ENCODE results near the gene CTSE. TPM values are rescaled to one million over a fixed set of nuclear protein-coding genes. Genes with fewer than 3 reads are reported as not detected.

CTSE gene
- total and polyA plus RNA-seq, 2 donors (not counting 1 experiment from before 2014, with no cell fraction given) = not detected

GRCh38 chr1:206005778-206006180, 17.9 kb downstream of the CTSE start:
- Histone ChIP-seq H3K9ac (ENCODE audit: low read length) (no peak overlapping the region), H4K20me1 (ENCODE audit: control insufficient read depth, insufficient read depth, low read length, poor library complexity, severe bottlenecking) (no peaks in the 10 kb centered on the region), H3K4me3 (ENCODE audit: control extremely low read depth in 1 of 5, extremely low read depth in 1 of 5, insufficient read depth in 1 of 5, low read depth in 2 of 5, low read length in 4 of 5) (no peak overlapping the region), H3K27ac (ENCODE audit: low read length in 2 of 2) (no peak overlapping the region), H3K79me2 (ENCODE audit: control insufficient read depth, insufficient read depth, low read length) (no peaks in the 10 kb centered on the region), H3K36me3 (replicated peaks in 1 of 2; ENCODE audit: control extremely low read depth in 1 of 2, control insufficient read depth in 1 of 2, extremely low read depth in 1 of 2, insufficient read depth in 2 of 2, low read length in 1 of 2) (no peaks in the 10 kb centered on the region), H3K4me1 (ENCODE audit: control insufficient read depth in 2 of 2, insufficient read depth in 2 of 2, low read length in 2 of 2) (no peaks in the 10 kb centered on the region), H3K9me3 (ENCODE audit: control extremely low read depth in 1 of 3, control insufficient read depth in 2 of 3, insufficient read depth in 1 of 3, low read length in 2 of 3) (no peaks in the 10 kb centered on the region), H3K27me3 (replicated peaks in 1 of 4; ENCODE audit: control extremely low read depth in 1 of 4, control insufficient read depth in 3 of 4, insufficient read depth in 4 of 4, low read length in 3 of 4) (no peaks in the 10 kb centered on the region), H2AFZ (ENCODE audit: insufficient read depth, low read depth, low read length, poor library complexity, severe bottlenecking) (no peak overlapping the region), H3K4me2 (replicated peaks; ENCODE audit: low read depth, low read length, poor library complexity, severe bottlenecking) (no peak overlapping the region)
- DNase-seq (no peak), ATAC-seq (ENCODE audit: low read depth) (no peak)
- Mint-ChIP-seq H3K9me3 (ENCODE audit: insufficient read depth) (no peaks in the 10 kb centered on the region), H3K4me1 (peaks cover 2% of the 10 kb centered on the region), H3K27ac (no peak overlapping the region), H3K27me3 (no peaks in the 10 kb centered on the region), H3K4me3 (no peak overlapping the region)
- TF ChIP-seq, protein P1, sequence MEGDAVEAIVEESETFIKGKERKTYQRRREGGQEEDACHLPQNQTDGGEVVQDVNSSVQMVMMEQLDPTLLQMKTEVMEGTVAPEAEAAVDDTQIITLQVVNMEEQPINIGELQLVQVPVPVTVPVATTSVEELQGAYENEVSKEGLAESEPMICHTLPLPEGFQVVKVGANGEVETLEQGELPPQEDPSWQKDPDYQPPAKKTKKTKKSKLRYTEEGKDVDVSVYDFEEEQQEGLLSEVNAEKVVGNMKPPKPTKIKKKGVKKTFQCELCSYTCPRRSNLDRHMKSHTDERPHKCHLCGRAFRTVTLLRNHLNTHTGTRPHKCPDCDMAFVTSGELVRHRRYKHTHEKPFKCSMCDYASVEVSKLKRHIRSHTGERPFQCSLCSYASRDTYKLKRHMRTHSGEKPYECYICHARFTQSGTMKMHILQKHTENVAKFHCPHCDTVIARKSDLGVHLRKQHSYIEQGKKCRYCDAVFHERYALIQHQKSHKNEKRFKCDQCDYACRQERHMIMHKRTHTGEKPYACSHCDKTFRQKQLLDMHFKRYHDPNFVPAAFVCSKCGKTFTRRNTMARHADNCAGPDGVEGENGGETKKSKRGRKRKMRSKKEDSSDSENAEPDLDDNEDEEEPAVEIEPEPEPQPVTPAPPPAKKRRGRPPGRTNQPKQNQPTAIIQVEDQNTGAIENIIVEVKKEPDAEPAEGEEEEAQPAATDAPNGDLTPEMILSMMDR (IDR thresholded peaks at IDR 0.05) = no peak
- no peak for TF ChIP-seq EZH2 (IDR thresholded peaks at IDR 0.05; ENCODE audit: borderline replicate concordance, insufficient read depth, low read depth, low read length, poor library complexity, severe bottlenecking)
- ChIA-PET CTCF (interaction anchor here (0.9 to 1.3 kb wide), 2 partner anchors 28 to 100 kb away, joined by 3 read pairs; no protein-coding TSS in a partner anchor), POLR2A (no interaction called here)
- intact Hi-C loops (cut with micrococcal nuclease) = no loop called here
- 78% methylated on average over 4 of the region's 8 CpGs for WGBS (ENCODE audit: insufficient coverage)

GRCh38 chr1:206005234-206005633, 18.5 kb downstream of the CTSE start:
- no peaks in the 10 kb centered on the region for H3K9me3 Mint-ChIP-seq (ENCODE audit: insufficient read depth)
- ATAC-seq (ENCODE audit: low read depth) = no peak
- TF ChIP-seq, protein P1 (IDR thresholded peaks at IDR 0.05) = no peak
- TF ChIP-seq EZH2 (IDR thresholded peaks at IDR 0.05; ENCODE audit: borderline replicate concordance, insufficient read depth, low read depth, low read length, poor library complexity, severe bottlenecking) = no peak
- Histone ChIP-seq H3K9me3 (ENCODE audit: control extremely low read depth in 1 of 3, control insufficient read depth in 2 of 3, insufficient read depth in 1 of 3, low read length in 2 of 3) (peaks cover 0 to 3% (median 0%) of the 10 kb centered on the region in 3 donors), H3K9ac (ENCODE audit: low read length) (no peak overlapping the region), H3K4me3 (ENCODE audit: control extremely low read depth in 1 of 5, extremely low read depth in 1 of 5, insufficient read depth in 1 of 5, low read depth in 2 of 5, low read length in 4 of 5) (no peak overlapping the region), H3K4me1 (ENCODE audit: control insufficient read depth in 2 of 2, insufficient read depth in 2 of 2, low read length in 2 of 2) (no peaks in the 10 kb centered on the region), H2AFZ (ENCODE audit: insufficient read depth, low read depth, low read length, poor library complexity, severe bottlenecking) (no peak overlapping the region), H3K36me3 (replicated peaks in 1 of 2; ENCODE audit: control extremely low read depth in 1 of 2, control insufficient read depth in 1 of 2, extremely low read depth in 1 of 2, insufficient read depth in 2 of 2, low read length in 1 of 2) (no peaks in the 10 kb centered on the region), H3K4me2 (replicated peaks; ENCODE audit: low read depth, low read length, poor library complexity, severe bottlenecking) (no peak overlapping the region), H3K79me2 (ENCODE audit: control insufficient read depth, insufficient read depth, low read length) (no peaks in the 10 kb centered on the region), H3K27me3 (replicated peaks in 1 of 4; ENCODE audit: control extremely low read depth in 1 of 4, control insufficient read depth in 3 of 4, insufficient read depth in 4 of 4, low read length in 3 of 4) (no peaks in the 10 kb centered on the region), H3K27ac (ENCODE audit: low read length in 2 of 2) (no peak overlapping the region), H4K20me1 (ENCODE audit: control insufficient read depth, insufficient read depth, low read length, poor library complexity, severe bottlenecking) (no peaks in the 10 kb centered on the region)
- WGBS (ENCODE audit: insufficient coverage) = 100% methylated on average over 3 of the region's 7 CpGs
- H3K27ac Mint-ChIP-seq = no peak overlapping the region
- no peak for DNase-seq
- no peak overlapping the region for H3K4me3 Mint-ChIP-seq
- CTCF ChIA-PET = interaction anchor here (1.3 kb wide), 1 partner anchor 28 kb away, joined by 3 read pairs; no protein-coding TSS in a partner anchor
- intact Hi-C loops (cut with micrococcal nuclease) = no loop called here
- no peaks in the 10 kb centered on the region for H3K4me1 Mint-ChIP-seq
- no peaks in the 10 kb centered on the region for H3K27me3 Mint-ChIP-seq
- POLR2A ChIA-PET = no interaction called here

Measured in B cell (primary cell).